H1 (cell line): Measurements from ENCODE around the gene GRIN2C.

Experiments
- CTCF ChIP-seq, 3 experiments: IDR thresholded peaks; 1 replicate in 2 of 3; 2 replicates in 1 of 3; pipeline versions ENCODE4 v1.5.1 to v1.6.1; 2011; ENCODE audit warnings: low read length in 3 of 3, mild to moderate bottlenecking in 3 of 3, inconsistent platforms in 2 of 3, low read depth in 1 of 3, moderate library complexity in 1 of 3; ENCODE audit not compliant: insufficient read depth in 1 of 3; ENCODE audit errors: control extremely low read depth in 1 of 3
- RAD21 ChIP-seq, 2 experiments: IDR thresholded peaks in 1 of 2; conservative IDR thresholded peaks in 1 of 2; 2 replicates each; pipeline ENCODE4 v1.6.1; 2011; ENCODE audit warnings: low read depth in 2 of 2, low read length in 2 of 2, improper control_type of control experiment in 1 of 2, inconsistent platforms in 1 of 2, mild to moderate bottlenecking in 1 of 2, moderate library complexity in 1 of 2
- SP2 ChIP-seq: IDR thresholded peaks from 2 replicates; pipeline ENCODE4 v1.6.1; 2012; ENCODE audit warnings: mild to moderate bottlenecking, low read length, inconsistent platforms

GRCh38 chr17:74830861-74831260, 28.8 kb downstream of the GRIN2C start:
- TF ChIP-seq SP2 (no peak), CTCF (IDR thresholded peaks at IDR 0.05; ENCODE audit: control extremely low read depth in 1 of 3, insufficient read depth in 1 of 3, low read depth in 1 of 3, low read length in 3 of 3) (no peak), RAD21 (IDR thresholded peaks at IDR 0.05 in 1 of 2, conservative IDR thresholded peaks at IDR 0.05 in 1 of 2; ENCODE audit: low read depth in 2 of 2, low read length in 2 of 2) (no peak)
